ENCODE results near the gene HSPA5.
A peak's percentile ranks its signal among the peaks of the same experiment; 100 is the strongest.
"Not testable (repeated sequence)": the region's sequence is repeated elsewhere in the genome, so short reads cannot be mapped to it uniquely, and the experiment has no call there.

HSPA5 gene

GRCh38 chr9:125241863-125242739 is 958 bp upstream of the HSPA5 start:
- peak; percentile 13 for DNase-seq

- DNase-seq, result peak; percentile 38
Measured at GRCh38 chr9:125240649-125240999, 519 bp downstream of the HSPA5 start.

DNA sequence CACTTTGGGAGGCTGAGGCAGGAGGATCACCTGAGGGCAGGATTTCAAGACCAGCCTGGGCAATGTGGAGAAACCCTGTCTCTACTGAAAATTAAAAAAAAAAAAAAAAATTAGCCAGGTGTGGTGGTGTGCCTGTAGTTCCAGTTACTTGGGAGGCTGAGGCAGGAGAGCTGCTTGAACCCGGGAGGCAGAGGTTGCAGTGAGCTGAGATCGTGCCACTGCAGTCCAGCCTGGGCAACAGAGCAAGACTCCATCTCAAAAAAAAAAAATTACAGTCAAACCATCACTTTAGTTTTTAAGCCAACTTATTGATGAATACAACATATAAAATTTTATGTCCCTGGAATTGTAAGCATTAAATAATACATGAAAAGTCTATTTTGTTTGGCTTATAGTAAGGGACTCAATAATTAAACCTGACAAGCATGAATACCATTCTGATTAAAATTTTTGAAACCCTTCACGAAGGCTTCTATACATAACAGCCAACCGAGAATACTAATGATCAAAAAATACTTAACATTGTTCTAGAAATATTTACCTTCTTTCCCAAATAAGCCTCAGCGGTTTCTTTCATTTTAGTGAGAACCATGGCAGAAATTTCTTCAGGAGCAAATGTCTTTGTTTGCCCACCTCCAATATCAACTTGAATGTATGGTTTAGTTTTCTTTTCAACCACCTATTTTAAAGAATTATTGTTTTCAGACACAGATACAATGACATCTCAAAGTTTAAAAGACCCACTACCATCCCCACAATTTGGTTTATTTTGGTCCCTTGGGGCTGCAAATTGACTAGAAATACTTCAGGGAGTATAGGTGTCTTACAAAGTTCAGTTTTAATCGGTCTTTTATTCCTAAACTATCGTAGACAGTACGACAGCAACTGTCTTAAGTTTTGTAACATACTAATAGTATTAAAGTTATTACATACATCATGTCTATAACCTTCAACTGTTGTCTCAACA is 1.2 kb downstream of the HSPA5 start:
- DNase-seq, result no peak

- DNase-seq, result no peak
Measured at GRCh38 chr9:125238915-125239446, 2.2 kb downstream of the HSPA5 start.

DNA sequence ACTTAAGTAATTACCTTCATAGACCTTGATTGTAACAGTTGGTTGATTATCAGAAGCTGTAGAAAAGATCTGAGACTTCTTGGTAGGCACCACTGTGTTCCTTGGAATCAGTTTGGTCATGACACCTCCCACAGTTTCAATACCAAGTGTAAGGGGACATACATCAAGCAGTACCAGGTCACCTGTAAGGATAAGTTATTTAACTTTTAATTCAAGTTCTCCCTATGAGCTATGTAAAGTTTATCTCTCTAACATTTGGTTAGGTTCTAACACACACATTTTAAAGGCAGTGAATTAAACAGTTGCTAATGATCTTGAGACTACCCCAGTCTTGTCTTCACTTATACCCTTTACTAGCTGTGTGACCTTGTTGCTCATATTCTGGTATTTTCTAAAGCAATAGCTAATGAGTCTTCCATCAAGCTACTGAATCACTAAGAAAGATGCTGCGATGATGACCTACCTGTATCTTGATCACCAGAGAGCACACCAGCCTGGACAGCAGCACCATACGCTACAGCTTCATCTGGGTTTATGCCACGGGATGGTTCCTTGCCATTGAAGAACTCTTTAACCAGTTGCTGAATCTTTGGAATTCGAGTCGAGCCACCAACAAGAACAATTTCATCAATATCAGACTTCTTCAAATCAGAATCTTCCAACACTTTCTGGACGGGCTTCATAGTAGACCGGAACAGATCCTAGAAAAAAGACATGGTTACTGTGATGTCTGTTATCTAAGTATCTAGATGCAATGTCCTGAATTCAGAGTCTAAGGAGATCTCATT is 2.8 kb downstream of the HSPA5 start:
- no peak for DNase-seq

GRCh38 chr9:125236520-125237159 is 4.5 kb downstream of the HSPA5 start:
- not testable (repeated sequence) for DNase-seq

GRCh38 chr9:125235804-125236519 is 5.2 kb downstream of the HSPA5 start:
- DNase-seq, result no peak

GRCh38 chr9:125234099-125234498 is 7.0 kb downstream of the HSPA5 start:
- DNase-seq, result not testable (repeated sequence)

DNA sequence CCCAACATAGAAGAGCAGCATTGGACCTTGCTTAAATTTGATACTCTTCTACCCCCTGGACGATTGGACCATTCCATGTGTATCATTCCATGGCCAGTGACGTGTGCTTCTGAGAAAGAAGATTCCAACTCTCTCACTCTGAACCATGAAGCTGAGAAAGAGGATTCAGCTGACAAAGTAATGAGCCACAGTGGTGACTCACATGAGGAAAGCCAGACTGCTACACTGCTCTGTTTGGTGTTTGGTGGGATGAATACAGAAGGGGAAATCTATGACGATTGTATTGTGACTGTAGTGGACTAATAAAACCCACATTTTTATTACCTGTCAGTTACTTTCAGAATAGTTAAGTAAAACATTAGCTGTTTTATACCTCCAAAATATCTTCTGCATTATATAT is 7.5 kb downstream of the HSPA5 start:
- no peak for DNase-seq

DNA sequence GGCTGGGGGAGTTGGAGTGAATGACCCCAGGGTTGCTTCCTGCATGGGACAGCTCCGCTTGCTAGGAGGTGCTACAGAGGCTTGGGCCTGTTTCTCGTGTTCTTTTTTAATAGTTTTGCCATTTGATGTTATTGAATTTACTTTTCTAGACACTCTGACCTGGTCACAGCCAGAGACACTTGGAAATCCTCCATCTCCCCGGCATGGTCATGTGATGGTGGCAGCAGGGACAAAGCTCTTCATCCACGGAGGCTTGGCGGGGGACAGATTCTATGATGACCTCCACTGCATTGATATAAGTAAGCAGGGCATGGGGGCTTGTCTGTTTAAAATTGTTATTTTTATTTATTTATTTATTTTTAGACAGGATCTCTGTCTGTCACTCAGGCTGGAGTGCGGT is 13.4 kb downstream of the HSPA5 start:
- no peak for DNase-seq

- DNase-seq, result not testable (repeated sequence)
Measured at GRCh38 chr9:125224858-125225257, 16.3 kb downstream of the HSPA5 start.

GRCh38 chr9:125218621-125219020 is 22.5 kb downstream of the HSPA5 start:
- DNase-seq, result no peak

- DNase-seq, result no peak
Measured at GRCh38 chr9:125214186-125214585, 27.0 kb downstream of the HSPA5 start.

GRCh38 chr9:125204477-125204876 is 36.7 kb downstream of the HSPA5 start:
- DNase-seq, result no peak

- DNase-seq, result no peak
Measured at GRCh38 chr9:125202846-125203618, 38.1 kb downstream of the HSPA5 start.

GRCh38 chr9:125200216-125201047 is 40.7 kb downstream of the HSPA5 start, which contains the start of gene RABEPK:
Gene RABEPK (plus strand): TSS chr9:125200542. CDS start chr9:125203014, 2,472 bp downstream.
- DNase-seq, result peak; percentile 81

GRCh38 chr9:125195591-125195990 is 45.6 kb downstream of the HSPA5 start:
- not testable (repeated sequence) for DNase-seq

- not testable (repeated sequence) for DNase-seq
Measured at GRCh38 chr9:125194466-125194865, 46.7 kb downstream of the HSPA5 start.

- no peak for DNase-seq
Measured at GRCh38 chr9:125190361-125190801, 50.8 kb downstream of the HSPA5 start.

Measured in CD4-positive, alpha-beta T cell treated with Interleukin-4 for 4 hours (primary cell).